ENCODE results near the gene CORO2A.
"Not testable (repeated sequence)": the region's sequence is repeated elsewhere in the genome, so short reads cannot be mapped to it uniquely, and the experiment has no call there.

Gene CORO2A

DNA sequence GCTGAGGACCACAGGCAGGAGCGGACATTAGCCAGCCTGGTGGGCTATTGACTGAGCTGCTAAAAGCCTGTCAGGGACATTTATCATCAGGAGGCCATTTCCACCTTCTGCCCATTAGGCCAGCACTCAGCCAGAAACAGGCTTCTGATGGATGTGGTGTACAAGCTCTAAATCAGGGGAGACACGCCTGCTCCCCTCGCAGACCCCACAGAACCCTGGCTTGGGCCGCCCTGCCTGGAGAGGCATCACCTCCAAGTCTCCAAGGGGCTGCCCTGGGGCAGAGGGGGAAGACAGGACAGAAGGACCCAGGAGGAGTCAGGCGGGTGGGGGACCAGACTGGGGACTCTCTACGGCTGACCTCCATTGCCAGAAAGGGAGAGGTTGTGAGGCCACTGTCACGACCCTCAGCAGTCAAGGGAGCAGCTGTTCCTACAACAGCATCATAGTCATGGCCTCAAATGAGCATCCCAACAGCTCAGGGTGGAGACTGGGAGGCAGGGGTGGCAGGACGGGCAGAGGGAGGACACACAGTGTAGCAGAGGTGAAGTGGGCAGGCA lies 49.4 kb downstream of the CORO2A start:
- DNase-seq (ENCODE audit: extremely low read depth in 1 of 2, low read depth in 1 of 2): no peak

DNA sequence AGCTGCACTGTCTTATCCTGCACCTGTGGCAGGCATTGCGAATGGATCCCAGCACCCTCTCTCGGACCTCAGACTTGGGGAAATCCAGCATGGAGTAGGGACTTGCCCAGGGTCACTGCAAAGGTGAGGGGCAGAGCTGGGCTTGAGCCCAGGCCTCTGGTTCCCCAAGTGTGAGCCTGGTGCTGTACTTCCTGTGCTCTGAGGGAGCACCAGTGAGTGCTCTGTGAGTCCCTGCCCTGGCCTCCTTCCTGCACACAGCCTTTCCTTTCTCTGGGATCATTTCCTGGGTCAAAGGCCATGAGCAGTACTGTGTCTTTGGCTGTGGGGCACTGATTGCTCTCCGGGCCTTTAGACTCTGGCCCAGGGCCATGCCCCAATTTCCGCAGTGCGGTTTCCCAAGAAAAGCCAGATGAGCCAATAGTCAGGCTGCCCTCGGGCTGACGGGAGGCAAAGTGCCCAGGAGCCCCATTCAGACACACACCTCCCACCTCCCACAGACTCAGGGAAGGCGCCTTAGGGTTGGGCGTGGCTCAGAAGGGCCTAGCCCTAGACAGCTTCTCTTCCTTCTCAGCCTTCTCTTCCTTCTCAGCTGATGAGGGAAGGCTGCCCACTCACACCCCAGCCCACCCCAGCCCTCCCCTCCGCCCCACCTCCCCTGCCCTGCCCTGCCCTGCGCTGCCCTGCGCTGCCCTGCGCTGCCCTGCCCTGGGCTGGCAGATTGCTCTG lies 50.1 kb downstream of the CORO2A start:
- DNase-seq (ENCODE audit: extremely low read depth in 1 of 2, low read depth in 1 of 2): no peak

DNA sequence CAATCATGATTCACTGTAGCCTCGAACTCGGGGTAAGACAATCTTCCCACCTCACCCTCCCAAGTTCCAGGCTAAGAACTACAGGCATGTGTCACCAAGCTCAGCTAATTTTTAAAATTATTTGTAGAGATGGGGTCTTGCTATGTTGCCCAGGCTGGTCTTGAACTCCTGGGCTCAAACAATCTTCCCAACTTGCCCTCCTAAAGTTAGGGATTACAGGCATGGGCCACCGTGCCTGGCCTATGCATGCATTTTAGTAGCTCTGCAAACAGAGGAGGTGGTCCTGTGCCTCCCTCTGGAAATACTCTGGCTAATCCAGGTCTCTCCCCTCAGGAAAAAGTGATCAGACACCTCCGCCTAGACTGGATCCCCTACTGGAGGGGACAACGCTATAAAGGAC lies 51.9 kb downstream of the CORO2A start:
- no peak for DNase-seq (ENCODE audit: extremely low read depth in 1 of 2, low read depth in 1 of 2)

DNA sequence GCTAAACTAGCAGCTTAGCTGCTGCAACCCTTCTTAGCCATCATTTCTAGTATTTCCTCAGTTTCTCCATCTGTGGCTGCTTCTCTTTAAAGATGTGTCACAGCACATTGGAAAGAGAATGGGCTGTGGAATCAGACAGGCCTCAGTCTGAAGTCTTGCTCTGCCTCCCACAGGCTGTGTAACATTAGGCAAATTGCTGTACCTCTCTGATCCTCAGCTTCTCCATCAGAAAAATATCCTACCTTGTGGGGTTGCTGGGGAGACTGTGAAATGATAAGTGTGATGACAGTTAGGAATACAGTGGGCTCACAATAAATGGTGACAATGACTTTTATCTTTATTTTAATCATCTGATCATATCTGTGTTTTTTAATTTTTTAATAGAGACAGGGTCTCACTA lies 55.9 kb downstream of the CORO2A start:
- no peak for DNase-seq (ENCODE audit: extremely low read depth in 1 of 2, low read depth in 1 of 2)

DNA sequence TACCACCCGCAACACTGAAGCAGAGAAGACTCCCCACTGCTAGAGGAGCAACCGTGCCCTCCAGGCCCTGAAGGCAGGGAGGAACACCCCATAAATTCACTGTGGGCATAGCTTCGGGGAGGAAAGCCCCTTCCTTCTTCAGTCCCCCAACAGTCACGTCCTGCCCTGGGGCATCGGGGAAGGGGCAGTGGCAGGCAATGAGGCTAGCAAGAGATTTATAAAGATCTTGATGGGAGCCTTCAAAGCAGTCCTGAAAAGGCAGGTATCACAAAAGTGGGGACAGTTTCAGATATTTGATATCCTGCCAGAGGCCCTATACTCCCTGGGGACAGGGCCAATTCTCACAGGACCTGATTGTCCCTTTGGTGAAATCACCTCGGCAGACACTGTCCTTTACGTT lies 56.5 kb downstream of the CORO2A start:
- DNase-seq (ENCODE audit: extremely low read depth in 1 of 2, low read depth in 1 of 2): no peak

DNA sequence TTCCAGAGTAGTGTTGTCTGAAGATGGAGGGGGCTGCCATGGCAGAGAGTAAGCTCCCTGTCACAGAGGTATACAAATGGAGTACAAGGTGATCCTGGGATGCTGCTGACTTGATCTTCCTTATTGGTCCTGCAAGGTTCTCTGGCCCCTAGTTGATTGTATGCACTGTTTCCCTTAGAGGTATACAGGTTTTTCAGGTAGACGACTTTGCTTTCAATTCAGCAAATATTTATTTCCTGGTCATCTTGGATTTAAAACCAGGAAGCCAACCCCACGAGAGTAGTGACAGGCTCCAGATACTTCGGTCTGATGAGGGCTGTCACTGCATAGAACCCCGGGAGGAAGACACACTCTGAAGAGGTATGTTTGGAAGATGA lies 56.9 kb downstream of the CORO2A start:
- DNase-seq (ENCODE audit: extremely low read depth in 1 of 2, low read depth in 1 of 2): no peak

DNA sequence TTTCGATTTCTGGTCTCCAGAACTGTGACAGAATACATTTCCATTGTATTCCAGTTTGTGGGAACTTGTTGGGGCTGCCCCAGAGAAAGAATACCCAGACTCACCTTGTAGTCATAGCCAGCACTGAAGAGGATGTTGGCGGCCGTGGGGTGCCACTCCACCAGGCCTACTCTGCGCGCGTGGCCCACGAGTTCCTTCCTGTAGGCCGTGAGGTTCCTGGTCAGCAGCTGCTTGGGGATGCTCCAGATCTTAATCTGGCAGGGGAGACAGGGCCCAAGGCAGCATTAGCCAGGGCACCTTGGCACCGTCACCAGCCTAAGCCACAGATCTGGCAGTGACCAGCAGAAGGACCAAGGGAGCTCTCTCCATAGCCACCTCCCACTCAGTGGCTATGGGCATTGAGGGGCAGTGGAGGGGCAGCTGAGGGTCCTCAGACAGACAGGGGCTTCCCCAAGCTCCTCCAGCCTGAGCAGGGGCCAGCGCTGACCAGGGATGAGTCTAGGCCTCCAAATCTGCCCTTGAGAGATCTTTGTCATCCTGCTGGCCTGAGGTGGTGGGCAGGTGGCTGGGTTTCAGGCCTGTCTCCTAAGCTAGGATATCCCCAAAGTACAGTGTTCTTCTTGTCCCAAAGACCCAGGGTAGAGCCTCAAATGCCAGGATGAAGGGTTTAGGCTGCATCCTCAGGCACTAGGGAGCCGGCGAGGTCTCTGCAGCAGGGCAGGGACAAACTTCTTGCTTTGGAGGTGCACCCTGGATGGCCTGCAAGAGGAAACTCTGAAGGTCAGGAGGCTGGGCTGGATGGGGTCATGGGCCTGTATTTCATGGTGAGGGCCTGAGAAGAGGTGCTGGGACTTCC lies 57.5 kb downstream of the CORO2A start:
- no peak for DNase-seq (ENCODE audit: extremely low read depth in 1 of 2, low read depth in 1 of 2)

DNA sequence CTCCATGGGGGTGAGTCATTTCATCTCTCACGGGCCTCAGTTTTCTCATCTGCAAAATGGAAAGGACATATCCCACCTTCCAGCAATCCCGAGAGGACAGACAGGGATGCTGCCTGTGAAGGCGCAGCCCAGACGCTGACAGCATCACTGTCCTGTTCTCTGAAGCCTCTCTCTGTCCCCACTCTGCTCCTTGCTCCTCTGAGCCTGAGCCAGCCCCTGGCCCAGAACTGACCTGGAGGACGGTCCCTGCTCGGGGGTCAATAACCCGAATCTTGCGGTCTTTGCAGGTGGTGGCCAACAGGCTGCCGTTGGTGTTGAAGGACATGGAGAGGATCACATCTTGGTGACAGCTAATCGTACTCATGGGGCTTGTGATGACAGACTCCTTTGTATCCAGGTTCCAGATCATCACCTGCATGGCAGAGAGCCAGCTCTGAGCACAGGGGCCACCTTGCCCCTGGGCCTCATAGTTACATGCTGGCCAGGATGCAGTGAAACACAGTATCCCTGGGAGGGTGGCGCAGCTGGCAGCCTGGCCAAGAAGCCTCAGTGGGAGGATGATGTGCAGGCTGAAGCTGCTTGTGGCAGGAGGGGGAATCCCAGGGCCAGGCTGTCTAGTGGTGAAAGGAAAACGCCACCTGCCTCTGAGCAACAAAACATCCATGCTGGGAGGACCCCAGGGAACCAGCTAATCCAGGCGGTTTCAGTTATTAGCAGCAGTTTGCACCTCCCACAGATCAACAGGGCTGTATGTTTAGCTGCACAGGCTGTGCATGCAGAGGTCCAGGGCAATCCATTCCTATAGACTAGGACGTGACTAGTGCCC lies 59.4 kb downstream of the CORO2A start:
- no peak for DNase-seq (ENCODE audit: extremely low read depth in 1 of 2, low read depth in 1 of 2)

DNA sequence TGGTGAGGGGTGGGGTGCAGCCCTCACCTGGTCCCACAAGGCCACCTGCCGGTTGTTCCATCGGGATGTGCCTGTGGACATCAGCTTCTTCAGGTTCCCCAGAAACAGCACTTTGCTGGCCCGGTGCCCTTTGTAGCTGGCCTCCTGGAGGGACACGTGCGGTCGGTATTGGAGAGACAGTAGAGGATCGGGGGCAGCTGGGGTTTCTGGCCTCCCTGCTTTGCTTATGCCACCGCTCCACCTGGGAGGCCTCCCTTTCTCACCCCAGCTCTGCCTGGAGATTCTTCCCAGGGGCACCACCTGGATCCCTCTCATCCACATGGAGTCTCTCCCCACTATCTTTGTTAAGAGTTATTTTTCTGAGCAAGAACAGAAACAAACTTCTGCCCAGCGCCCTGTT lies 60.3 kb downstream of the CORO2A start:
- DNase-seq (ENCODE audit: extremely low read depth in 1 of 2, low read depth in 1 of 2): no peak

DNA sequence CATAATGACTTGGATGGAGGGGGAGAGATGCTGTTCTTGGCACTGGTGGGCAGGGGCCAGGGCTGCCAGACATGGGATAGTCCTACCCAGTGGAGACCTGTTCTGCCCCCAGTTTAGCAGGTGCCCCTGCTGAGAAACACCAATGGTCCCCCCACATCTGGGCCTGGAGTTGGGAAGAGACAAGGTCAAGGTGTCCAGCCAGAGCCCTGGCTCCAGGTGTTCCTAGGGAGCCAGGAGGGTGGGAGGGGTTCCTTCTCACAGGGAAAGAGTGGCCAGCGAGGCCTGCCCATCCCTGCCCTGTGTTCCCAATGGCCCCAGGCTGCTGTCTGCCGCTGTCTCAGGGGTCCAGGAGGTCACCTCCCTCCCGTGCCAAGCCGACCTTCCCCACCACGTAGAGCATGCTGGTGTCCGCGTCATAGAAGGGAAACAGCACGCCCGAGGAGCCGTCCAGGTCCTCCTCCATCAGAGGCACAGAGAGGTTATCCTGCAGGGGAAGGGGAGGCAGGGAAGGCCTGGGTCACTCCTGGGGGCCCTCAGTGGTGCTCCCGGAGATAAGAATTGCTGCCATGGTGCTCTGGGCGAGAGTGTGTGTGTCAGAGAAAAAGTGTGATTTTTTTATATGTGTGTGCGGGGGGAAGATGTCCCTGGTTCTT lies 61.7 kb downstream of the CORO2A start:
- DNase-seq (ENCODE audit: extremely low read depth in 1 of 2, low read depth in 1 of 2): no peak

DNA sequence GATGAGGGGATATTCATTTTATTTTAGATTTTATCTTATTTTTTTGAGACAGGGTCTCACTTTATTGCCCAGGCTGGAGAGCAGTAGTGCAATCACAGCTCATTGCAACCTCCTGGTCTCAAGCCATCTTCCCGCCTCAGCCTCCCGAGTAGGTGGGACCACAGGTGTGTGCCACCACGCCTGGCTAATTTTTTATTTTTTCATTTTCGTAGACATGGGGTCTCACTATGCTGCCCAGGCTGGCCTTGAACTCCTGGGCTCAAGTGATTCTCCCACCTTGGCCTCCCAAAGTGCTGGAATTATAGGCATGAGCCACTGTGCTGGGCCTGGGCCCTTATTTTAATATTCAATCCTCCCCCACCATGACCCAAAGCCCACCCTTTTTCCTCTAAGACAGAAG lies 62.4 kb downstream of the CORO2A start:
- DNase-seq (ENCODE audit: extremely low read depth in 1 of 2, low read depth in 1 of 2): not testable (repeated sequence)

DNA sequence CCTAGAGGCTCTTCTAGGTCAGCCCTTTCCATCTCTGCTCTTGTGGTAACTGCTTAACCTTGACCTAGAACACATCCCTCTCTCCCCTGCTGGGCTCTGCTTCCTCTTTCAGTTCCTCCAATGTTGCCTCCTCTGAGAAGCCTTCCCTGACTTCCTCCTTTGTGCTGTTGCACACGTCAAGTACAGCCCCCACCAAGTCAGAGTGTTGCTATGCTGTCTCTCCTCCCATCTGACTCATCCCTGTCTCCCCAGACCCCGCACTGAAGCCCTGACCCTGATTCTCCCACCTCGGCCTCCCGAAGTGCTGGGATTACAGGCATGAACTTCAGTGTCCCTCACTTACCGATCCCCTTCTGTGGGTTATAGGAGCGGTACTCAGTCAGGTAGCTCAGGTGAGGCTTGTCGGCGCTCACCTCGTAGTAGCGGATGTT lies 63.0 kb downstream of the CORO2A start:
- DNase-seq (ENCODE audit: extremely low read depth in 1 of 2, low read depth in 1 of 2): no peak

DNA sequence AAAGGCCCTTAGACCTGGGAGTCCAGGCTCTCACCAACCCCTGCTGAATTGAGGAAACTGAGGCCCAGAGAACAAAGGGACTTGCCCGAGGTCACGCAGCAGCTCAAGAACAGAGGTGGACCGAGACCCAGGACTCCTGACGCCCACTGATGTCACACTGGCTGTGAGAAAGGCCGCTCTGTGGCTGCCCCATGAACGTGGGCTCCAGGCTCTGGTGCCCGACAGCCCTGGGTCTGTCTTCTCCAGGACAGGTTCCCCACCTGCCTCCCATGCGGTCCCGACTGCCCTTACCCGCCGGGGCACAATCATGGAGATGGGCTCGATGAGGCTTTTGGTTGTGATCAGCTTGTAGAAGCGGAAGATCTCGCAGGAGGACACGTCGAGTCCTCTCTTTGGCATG lies 64.1 kb downstream of the CORO2A start:
- no peak for DNase-seq (ENCODE audit: extremely low read depth in 1 of 2, low read depth in 1 of 2)

DNA sequence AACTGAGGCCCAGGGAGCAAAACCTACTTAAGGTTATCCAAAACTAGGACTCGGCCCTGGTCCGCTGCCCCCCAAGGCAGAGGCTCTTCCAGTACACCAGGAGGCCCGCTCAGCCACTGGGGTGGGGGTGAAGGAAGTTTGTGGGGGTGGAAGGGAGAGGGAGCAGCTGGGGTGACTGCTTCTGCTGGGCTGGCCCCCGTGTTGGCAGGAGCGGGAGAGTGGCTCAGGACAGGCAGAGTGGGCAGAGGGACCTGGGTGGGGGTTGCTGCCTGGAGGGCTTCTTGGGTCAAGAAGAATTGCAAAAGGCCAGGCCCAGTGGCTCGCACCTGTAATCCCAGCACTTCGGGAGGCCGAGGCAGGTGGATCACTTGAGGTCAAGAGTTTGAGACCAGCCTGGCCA lies 65.2 kb downstream of the CORO2A start:
- no peak for DNase-seq (ENCODE audit: extremely low read depth in 1 of 2, low read depth in 1 of 2)

DNA sequence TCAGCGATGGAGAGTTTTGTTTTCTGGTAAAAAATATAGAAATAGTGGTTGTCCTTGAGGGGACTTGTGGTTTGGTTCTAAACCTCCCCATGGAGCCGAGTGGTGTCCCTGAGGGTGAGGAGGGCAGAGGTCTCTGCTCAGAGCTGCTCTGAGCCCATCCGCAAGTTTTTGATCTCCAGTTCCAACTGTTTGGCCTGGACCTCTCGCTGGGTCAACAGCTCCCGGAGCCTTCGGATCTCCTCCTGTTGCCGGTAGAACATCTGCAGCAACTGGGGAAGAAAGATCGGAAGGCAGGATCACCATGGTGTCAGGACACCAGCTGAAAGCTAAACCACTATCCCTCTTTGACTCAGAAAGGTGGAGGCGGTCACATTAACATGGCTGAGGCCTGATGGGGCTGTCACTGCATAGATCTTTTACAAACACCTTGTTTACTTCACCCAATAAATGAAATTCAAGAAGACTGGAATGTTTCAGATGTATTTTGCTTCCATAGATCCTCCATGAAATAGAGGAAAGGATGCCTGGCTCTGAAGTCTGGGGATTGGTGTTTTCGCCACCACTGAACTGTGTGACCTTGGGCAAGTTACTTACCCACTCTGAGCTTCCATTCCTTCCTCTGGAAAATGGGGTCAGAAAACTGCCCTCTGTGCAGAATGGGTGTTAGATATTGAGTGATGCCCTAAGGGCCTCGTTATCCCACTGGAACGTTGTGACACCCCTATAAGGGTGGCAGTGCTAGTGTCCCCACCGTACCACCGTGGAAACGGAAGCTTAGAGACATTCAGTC lies 67.6 kb downstream of the CORO2A start:
- no peak for DNase-seq (ENCODE audit: extremely low read depth in 1 of 2, low read depth in 1 of 2)

DNA sequence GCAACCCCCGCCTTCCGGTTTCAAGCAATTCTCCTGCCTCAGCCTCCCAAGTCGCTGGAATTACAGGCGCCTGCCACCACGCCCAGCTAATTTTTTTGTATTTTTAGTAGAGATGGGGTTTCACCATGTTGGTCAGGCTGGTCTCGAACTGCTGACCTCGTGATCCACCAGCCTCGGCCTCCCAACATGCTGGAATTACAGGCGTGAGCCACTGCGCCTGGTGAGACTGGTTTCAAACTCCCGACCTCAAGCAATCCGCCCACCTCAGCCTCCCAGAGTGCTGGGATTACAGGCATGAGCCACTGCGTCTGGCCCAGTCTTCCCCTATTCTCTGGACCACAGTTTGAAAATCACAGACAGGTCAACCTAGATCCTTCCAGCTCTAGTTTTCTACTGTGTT lies 68.3 kb downstream of the CORO2A start:
- not testable (repeated sequence) for DNase-seq (ENCODE audit: extremely low read depth in 1 of 2, low read depth in 1 of 2)

DNA sequence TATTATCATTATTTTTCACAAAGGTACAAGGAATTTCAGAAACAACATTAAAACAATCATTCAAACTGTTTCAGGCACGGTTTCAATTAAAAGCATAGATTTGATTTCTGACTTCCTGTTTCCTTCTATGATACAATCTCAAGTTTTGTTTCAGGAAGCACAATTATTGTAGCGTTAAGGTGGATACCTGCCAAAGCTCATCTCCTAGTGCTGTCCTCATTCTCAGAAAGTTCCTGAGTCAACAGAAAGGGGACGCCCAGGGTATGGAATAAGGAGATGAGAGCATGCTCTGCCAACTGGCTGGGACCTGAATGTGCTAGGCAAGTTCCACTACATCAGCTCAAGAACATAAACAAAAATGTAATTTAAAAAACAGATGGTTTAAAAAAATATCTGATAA lies 71.4 kb downstream of the CORO2A start:
- no peak for DNase-seq (ENCODE audit: extremely low read depth in 1 of 2, low read depth in 1 of 2)

DNA sequence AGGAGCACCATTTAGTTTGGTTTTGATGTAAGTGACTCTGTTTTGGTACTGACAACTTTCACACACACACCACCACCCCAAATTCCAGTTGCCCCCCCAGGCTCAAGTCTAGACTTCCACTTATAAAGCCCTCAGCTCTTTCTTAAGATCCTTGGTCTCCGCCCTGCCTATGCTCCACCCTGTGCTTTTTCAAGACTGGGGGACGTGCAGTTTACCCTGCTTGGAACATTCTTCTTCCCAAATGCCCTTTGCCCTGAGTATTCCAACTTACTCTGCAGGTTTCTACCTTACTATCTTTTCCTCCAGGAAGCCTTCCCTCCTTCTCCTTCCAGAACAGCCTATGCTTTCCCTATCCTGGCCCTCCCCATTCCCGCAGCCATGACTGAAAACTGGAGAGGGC lies 72.0 kb downstream of the CORO2A start:
- no peak for DNase-seq (ENCODE audit: extremely low read depth in 1 of 2, low read depth in 1 of 2)

DNA sequence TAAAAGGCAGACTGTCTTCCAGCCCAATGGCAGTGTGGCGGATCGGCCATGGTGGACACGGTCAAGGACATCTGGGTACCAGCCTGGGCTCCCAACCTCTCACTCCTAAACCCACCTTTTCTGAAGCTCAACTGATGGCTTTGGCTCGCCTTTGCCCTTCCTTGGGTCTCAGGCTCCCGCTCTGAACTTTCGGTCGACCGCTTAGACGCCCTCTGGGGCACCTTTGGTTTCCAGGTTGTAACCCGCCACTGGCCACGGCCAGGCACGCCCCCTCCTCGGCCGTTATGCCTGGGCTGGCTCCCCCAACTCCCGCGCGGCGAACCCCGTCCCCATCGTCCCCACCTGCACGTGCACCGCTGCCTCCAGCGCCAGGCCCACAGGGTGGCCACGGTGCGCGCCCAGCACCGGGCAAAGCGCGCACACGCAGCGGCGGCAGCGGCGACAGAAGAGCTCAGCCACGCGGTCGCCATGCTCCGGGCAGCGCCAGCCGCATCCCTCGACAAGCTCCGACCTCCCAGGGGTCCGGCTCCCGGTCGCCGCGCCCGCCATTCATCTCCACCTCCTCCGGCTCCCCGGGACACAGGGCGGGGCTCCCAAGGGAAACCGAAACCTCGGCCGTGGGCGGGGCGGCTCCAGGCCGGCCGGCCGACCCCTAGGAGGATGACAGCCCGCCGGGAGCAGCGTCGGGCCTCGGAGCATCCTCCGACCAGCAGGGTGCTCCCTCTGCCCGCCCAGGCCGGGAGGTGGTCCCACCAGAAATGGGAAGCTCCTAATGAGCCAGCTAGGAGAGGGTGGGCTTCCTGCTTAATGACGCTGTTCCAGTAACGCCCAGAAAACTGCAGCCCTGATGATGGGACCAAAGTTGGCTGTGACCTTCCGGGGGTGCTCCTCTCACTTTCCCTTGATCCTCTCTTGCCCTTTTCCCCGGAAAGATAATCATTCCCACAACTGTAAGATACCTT lies 73.5 kb downstream of the CORO2A start, which contains the start of gene TRIM14:
TSS of gene TRIM14 (minus strand) at position 583 of the 962 bp plus-strand sequence. CDS start at position 549, 34 bp downstream.
- DNase-seq (ENCODE audit: extremely low read depth in 1 of 2, low read depth in 1 of 2): peak in 1 of 2 donors; percentile 31
